Globus pallidus (tissue), 1 donor: ENCODE measurements around the gene KDM2B.

Experiments used
- DNase-seq: peaks from one replicate; pipeline ENCODE4 v3.0.0-alpha.2; 2015; ENCODE audit warnings: low spot score

Gene KDM2B

GRCh38 chr12:121461048-121461447 is 119.8 kb downstream of the KDM2B start:
- DNase-seq = peak; percentile 47

GRCh38 chr12:121456551-121456950 is 124.3 kb downstream of the KDM2B start:
- DNase-seq = no peak

GRCh38 chr12:121455766-121456420 is 124.9 kb downstream of the KDM2B start:
- no peak for DNase-seq

DNA sequence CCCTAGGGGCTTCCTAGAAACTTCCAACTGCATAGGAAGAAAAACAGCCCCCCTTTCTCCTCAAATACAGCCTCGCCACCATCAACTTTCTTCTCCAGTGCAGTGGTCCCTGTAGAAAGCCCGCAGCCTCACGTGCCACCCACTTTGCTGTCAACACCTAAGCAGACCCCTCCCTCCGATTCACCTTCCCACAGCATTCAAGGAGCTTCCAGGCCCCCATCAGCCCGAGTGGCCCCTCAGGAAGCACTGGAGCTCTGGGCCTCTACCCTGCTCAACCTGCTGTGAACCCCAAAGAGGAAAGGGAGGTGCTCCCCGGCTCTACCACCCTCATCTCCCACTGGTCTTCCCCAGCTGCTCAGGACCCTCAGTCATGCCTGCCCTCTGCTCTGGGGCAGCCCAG is 125.9 kb downstream of the KDM2B start:
- DNase-seq = no peak

DNA sequence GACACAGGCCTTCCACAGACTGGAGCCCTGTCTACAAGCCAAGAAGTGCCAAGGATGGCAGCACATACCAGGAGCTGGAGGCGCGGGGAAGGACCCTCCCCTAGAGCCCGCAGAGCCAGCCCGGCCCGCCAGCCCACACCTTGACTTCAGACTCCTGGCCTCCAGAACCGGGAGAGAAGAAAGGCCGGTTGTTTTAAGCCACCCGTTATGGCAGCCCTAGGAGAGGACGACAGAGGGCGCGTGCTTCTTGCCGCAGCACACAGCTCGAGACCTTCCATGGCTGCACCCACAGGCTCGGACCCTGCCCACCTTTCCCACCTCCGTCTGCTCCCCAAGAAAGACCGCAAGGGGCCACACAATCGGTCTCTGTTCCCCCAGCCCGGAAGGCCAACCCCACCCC is 127.2 kb downstream of the KDM2B start:
- DNase-seq = no peak

DNA sequence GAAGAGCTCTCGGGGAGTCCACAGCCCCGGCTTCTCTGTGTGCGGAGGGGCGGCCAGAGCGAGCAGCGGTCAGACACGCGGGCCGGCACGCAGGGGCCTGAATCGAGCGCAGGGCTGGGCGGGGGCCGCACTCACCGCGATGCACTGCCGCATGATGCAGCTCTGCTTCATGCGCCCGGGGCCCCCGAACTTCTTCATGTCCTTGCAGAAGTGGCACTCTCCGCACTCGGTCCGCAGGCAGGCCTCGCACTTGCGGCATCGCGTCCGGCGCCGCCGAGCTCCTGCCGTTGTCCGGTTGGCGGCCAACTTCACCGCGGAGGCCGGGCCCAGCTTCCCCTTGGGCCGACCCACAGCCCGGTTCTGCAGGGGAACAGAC is 127.8 kb downstream of the KDM2B start:
- no peak for DNase-seq

- no peak for DNase-seq
These were observed 128.4 kb downstream of the KDM2B start for GRCh38 chr12:121452340-121452984.

DNA sequence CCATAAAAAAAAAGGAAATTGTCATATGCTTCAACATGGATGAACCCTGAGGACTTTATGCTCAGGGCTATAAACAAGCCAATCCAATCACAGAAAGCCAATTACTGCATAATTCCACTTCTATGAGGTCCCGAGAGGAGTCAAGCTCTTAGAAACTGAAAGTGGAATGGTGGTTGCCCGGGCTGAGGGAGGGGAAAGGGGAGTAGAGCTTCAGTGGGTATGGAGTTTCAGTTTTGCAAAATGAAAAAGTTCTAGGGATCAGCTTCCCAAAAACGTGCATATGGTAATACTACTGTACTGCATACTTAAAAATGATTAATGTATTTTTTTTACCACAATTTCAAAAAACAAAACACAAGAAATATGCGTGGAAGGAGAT is 128.9 kb downstream of the KDM2B start:
- DNase-seq = no peak

DNA sequence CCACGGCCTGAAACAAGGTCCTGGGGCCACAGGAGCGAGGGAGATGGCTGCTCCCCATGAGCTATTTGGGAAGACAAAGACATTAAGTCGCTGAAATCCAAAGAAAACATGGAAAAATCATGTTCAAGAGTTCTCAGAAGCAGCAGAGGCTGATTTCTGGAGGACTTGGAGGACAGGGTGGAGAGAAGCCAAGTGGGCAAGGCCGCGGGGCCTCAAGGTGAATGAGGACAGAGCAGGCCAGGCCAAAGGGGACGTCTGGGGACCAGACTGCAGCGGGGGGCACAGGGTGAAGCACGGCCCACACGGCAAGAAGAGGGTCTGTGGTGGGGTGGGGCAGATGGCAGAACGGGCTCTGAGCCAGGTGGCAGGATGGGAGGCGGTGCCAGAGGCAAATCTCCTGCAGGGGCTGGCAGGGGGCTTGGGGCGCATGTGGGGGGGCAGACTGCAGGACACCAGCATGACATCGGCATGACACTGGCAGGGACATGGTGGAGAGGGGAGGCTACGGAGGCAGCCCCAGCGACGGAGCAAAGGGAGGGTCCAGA is 132.0 kb downstream of the KDM2B start:
- DNase-seq = no peak

DNA sequence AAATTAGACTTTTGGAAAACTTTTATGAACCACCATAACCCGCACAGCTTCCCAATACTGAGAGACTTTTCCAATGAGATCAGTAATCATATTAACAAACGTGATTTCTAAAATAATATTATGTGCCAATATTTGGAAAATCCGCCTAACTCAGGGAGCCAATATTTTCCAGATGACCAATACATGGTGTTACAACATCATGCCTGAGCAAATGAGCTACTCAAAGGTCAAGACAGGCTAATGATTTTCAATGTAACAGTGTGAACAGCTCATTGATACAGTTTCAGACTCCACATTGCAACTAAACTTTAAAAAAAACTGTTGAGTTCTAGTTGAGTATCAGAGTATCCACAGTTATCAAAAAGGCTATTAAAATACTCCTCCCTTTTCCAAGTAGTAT is 134.1 kb downstream of the KDM2B start:
- DNase-seq = no peak

DNA sequence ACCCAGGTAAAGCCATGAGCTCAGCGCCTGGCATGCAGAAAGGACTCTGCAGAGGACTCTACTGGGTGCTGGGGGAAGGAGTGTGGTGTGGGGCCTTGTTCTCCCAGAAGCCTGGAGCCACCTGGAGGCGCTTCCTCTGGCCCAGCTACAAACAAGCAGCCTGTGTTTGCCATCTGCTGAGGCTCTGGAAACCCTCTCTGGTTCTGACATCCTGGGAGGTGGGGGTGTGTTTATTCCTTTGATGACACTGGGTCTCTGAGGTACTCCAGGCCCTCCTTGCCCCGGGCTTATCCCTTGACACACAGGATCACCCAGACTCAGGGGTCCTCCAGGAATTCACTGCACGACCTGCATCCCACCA is 136.0 kb downstream of the KDM2B start:
- DNase-seq = no peak

DNA sequence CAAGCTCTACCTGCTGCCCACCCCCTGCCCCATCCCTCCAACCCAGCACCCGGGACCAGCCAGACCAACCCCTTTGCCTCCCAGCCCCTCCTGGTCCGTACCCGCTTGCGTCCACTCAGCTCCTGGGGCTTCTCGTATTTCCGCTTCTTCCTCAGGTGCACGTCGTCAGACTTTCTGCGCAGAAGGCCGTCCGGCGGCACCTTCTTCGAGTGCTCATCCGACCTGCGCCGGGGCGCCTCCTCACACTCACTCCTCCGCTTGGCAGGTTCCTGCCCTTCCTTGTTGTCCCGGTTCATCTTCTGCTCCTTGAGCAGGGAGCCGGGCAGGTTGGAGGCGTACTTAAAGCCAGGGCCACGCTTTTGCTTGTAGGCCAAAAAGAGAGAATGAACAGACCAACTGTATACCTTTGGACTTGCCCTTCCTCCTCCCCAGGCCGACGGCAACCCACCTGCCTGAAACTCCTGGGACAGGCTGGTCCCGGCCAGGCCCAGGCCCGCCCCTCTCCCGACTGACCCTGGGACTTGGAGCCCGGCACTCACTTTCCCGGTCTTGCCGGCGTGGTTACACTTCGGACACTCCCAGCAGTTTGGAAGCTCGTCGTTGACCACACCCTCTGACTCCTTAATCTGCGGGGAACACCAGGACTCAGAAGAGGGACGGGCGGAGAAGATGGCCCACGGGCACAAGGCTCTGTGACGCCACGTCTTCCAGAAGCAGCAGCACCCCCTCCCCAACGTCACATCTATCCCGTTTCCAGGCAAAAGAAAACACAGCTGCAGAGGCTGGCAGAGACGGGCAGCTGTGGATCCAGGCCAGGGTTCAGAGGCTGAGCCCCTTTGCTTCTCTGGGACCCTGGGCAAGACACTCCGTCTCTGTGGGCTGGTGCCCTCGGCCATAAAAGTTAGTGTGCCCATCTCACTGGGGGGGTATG is 136.6 kb downstream of the KDM2B start:
- peak; percentile 67 for DNase-seq

- DNase-seq = peak; percentile 85
These were observed 137.5 kb downstream of the KDM2B start for GRCh38 chr12:121443193-121443870.

- no peak for DNase-seq
These were observed 138.5 kb downstream of the KDM2B start for GRCh38 chr12:121442028-121442948.

DNA sequence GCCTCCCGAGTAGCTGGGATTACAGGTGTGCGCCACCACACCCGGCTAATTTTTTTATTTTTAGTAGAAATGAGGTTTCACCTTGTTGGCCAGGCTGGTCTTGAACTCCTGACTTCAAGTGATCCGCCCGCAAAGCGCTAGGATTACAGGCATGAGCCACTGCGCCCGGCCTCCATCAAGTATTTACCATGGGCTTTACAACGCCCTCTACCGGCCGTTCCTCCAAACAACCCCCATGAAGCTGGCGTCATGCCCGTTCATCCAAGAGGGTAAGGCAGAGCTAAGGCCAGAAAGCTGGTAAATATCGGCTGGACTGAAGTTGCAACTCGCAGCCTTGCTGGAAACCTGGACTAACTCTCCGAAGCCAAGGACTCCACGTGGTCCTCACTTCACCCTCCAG is 139.3 kb downstream of the KDM2B start:
- no peak for DNase-seq

GRCh38 chr12:121440768-121441167 is 140.1 kb downstream of the KDM2B start:
- no peak for DNase-seq

DNA sequence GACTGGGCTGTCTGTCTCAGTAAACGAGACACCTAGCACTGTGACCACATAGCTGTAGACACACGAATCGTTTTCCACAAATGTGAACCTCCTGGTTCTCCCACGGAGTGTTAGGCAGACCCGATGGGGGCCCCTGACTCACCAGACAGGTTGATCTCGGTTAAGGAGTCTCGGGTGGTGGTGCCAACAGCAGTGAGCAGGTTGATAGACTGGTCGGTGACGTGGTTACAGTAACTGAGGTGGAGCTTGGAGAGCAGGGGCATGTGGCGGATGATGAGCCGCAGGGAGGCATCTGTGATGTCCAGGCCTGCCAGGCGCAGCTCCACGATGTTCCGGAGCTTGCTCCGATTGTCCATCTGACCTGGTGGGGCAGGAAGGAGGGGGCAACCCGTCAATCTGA is 141.1 kb downstream of the KDM2B start:
- no peak for DNase-seq

GRCh38 chr12:121438905-121439304 is 141.9 kb downstream of the KDM2B start:
- peak; percentile 85 for DNase-seq

GRCh38 chr12:121436706-121437105 is 144.1 kb downstream of the KDM2B start:
- no peak for DNase-seq

DNA sequence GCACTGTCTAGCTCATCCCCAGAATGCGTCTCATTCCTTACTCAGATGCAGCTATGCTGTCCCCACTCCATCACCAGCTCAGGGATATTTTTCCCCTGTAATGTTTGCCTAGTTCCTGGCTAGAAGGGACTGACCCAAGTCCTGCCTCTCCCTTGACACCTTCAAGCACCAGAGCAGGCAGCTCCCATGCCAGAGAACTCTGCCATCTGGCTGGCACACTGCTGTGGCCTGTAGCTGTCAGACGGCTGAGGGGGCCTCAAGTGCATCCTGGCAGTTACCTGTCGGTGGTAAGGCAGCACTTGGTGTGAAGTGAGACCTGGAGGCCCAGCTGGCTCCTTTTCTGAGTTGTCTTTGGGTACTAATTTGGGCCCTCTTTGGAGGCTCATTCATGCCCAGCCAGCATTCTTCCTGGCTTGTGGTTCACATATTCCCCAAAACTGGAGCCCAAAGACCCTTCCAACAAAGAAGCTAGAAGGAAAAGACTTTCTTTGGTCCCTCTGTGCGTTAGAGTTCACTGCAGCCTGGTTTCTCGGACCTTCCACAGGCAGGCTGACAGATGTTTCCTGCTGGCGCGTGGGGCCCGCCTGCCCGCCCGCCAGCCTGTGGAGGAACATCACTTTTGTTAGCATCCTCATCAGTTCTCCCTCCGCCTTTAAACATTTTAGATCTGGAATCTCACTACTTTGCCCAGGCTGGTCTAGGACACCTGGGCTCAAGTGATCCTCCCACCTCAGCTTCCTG is 147.9 kb downstream of the KDM2B start:
- no peak for DNase-seq
